Activated T-helper 1 cell treated with Interleukin-2 at 50 U/mL for 16 hours (primary cell): ENCODE data around the gene TUBA4A.
A peak's percentile ranks its signal among the peaks of the same experiment; 100 is the strongest.

ENCODE experiments used
- DNase-seq: peaks from one replicate; pipeline ENCODE4 v3.0.0-alpha.2; 2020; ENCODE audit warnings: low read depth

Gene TUBA4A

DNA sequence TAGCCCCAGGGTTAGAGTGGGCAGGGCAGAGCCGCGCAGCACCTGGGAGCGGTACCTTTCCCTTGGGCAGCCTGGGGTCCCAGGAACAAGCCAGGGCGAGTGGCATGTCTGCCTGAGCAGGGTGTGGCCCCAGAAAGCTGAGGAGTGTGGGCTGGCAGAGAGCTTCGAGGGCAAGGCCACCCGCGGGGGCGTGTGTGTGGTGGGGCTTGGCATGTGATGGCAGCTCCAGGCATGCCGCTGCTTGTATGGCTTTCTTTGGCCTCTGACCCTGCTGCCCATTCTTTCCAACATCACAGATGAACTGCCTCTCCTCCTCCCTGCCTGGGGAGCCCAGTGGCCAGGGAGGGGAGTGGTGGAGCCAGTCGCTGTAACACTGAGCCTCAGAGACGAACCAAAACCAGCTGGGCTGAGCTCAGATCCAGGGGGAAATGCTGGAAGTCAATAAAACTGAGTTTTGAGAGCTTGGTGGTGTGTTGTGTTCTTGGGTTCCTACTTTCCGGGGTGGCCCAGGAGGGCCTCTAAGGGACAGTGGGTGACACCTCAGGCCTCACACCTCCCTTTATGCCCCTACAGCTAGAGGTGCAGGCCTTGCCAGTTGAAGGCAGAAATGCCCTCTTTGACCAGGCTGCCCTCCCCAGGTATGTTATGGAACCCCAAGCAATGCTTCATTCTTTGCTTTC lies 32.9 kb upstream of the TUBA4A start:
- DNase-seq = no peak

DNA sequence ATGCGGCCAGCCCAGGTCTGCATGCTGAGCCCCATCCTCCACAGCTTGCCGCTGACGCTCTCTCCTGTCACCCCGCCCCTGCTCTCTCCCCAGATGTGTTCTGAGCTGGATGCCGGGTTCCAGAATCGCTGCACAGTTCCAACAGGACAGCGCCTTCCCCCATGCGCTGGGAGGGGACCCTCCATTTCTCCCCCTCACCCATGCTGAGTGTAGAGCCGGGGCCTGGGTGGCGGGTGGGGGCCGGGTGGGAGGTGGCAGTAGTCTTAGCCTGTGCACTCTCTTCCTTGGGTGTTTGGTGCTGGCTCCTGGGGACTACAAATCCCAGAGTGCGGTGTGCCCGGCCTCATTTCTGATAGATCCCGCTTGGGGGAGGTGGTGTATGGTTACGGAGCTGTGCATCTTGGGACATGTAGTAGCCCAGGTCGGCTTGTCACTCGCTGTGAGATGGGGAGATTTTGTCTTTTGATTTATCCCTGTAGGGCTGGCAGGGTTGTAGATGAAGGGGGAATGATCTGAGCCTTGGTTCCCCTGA lies 32.2 kb upstream of the TUBA4A start:
- DNase-seq = no peak

DNA sequence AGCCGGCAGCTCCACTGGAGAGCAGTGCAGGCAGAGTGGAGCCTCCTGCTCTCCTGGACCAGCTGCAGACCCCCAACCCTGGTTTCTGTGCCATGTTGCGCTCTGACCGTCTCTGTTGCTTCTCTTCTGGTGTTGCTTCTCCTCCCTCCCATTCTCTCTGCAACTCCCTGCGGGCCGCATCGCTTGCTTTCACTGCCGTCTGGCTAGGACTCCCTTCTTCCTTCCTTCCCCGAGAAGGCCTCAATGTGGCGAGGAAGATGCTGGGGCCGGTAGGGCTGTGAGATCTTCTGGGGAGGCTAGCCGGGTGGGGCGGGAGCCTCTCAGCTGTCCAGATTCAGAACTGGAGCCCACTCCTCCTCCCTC lies 31.6 kb upstream of the TUBA4A start:
- no peak for DNase-seq

DNA sequence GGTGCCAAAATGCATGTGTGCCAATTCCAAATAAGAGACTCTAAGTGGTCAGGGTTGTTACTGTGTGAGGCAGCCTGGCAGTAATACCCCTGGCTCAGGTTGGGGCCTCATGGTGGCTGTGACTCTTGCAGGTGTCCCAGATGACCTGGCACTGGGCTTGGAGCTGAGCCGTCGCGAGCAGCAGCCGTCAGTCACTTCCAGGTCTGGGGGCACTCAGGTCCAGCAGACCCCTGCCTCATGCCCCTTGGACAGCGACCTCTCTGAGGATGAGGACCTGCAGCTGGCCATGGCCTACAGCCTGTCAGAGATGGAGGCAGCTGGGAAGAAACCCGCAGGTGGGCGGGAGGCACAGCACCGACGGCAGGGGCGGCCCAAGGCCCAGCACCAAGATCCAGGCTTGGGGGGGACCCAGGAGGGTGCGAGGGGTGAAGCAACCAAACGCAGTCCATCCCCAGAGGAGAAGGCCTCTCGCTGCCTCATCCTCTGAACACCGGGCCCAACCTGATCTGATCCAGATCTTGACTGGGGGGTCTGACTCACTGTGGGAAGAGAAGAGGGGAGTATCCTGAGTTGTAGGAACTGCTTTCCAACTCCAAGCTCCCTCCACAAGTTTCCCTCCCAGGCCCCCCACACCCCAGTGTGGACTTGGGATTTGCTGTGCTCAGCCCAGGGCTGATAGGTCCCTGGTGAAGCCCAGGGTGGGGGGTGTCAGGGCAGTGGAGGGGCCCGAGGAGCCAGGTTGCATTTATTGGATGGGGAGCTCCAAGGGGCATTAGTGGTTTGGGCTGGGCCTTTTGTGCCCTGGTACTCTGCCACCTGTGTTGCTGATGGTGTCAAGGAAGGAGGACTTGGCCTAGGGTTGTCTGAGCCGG lies 31.0 kb upstream of the TUBA4A start:
- no peak for DNase-seq

DNA sequence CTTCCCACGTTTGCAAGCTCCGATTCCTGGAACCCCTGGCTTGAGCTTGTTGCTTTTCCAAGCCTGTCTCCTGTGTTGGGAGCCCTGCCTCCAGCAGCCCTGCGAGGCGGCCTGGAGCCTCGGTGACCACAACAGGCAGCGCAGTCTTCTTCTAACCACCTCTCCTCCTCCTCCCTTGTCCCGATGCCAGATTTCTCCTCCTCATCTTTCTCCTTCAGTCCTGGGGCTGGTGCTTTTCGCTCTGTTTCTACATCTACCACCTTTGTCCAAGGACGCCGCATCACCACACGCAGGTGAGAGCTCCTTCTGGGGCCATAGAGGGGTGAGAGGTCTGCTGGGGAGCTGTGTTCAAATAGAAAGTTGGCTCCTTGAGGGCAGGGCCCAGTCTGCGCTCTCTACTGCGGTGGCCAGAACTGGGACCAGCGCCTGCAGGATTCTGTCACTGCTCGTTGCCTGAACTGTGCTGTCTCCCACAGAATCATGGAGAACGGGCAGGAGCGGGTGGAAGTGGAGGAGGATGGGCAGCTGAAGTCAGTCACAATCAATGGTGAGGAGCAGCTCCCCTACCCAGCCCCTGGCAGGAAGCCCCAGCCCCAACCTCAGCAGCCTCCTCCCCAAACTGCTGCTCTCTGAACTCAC lies 29.3 kb upstream of the TUBA4A start:
- no peak for DNase-seq

- no peak for DNase-seq
Measured at GRCh38 chr2:219282375-219282774, 28.7 kb upstream of the TUBA4A start.

- DNase-seq = no peak
Measured at GRCh38 chr2:219281588-219281987, 27.9 kb upstream of the TUBA4A start.

DNA sequence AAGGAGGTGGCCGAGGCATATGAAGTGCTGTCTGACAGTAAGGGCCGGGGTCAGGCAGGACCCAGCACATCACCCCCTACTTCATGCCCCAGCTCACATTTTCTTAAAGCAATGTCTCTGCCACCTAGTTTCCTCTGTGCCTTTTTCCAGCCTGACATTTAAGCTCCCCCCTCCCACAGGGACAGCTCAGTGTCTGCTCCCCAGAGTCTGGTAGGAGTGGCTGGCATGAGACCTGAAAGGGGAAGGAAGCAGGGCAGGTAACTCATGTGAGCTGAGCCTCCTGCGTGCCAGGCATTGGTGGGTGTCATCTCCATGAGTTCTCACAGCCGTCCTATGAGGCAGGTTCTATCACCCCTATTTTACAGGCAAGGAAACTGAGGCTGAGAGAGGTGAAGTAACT lies 26.9 kb upstream of the TUBA4A start:
- DNase-seq = no peak

DNA sequence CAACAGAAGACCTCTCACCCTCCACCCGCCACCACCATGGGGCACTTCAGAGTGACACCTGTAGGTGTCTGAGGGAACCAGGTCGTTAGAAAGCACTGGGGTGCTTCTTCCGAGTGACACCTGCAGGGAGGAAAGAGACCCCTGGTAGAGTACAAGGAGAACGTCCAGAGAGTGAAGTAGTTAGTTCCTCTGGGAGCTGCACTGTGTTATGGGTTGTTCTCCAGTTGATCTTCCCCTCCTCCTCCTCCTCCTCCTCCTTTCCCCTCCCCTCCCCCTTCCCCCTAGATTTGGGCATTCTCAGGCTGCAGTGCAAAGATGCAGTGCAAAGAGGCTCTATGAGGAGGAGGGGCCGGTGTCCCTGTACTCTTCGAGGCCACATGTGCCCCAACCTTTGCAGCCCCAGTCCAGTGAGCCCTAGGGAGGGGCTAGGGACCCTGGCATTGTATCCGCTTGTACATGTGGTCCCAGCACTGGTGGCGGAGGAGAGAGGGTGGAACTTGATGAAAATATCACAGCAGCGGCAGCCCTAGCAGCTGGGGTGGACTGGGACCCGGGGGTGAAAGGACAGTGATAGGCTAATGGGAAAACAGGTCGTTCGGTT lies 26.3 kb upstream of the TUBA4A start:
- DNase-seq = no peak

GRCh38 chr2:219279151-219279915 lies 25.6 kb upstream of the TUBA4A start, which contains the start of gene DNAJB2:
DNAJB2 (plus strand) TSS chr2:219279366; CDS start chr2:219279834, 468 bp downstream.
- DNase-seq = peak; percentile 99

GRCh38 chr2:219278655-219279150 lies 25.0 kb upstream of the TUBA4A start:
- no peak for DNase-seq

- DNase-seq = peak; percentile 57
Measured at GRCh38 chr2:219277703-219278654, 24.3 kb upstream of the TUBA4A start.

DNA sequence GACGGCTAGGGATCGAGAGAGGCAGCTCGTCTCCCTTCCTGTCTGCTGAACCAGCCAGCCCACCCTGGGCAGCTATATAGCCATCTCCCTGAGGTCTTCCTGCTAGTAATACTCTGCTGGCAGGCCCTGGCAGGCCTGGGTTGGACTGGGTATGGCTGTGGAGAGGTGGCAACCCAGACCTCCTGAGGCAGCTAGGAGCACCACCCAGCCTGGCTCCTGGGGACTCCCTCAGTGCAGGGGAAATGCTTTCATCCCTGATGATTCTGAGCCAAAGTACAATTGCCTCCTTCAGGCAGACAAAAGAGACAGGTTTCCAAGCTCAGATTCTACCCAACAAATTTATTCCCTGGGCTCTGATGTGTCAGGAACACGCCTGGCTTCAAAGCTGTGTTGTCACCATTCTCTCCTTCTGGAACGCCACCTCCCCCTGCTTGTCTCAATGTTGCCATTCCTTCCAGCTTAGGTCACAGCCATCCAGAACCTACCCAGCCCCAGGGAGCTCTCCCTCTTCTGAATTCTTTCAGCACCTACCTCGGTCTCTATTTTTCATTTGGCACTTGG lies 20.7 kb upstream of the TUBA4A start:
- DNase-seq = no peak

DNA sequence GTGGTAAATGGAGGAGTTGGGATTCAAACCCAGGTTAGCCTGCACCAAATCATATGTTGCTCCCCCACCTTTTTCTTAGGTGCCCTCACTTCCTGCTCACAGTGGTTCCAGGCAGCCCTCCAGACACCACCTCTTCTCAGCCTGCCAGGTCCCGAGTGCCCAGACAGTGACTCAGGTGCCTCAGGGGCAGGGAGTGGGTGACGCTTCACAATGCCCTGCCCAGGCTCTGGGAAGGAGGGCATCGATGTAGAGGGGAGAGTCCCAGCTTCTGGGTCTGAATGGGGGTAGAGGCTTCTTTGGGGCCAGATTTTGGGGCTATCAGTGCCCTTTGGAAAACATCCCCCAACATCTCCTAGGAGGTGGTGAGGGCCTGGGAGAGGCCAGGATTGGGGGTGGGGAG lies 20.2 kb upstream of the TUBA4A start:
- no peak for DNase-seq

GRCh38 chr2:219272995-219273394 lies 19.3 kb upstream of the TUBA4A start:
- no peak for DNase-seq

DNA sequence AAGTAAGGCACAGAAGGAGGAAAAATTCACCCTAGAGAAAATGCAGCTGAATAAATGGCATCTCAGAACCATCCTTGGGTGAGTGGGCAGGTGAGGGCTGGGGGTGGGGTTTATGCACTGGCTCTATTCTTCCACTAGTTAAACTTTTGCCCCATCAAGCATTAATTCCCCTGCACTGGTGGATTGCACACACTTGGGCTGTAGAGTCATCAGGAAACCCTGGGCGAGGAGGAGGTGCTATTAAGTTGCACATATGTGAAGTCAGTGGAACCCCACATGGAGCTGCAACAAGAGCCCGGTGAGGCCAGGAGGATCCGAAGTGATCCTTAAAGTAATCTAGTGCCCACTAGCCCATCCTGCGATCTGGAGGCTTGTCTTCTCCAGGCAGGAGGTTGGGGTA lies 18.6 kb upstream of the TUBA4A start:
- DNase-seq = no peak

- DNase-seq = no peak
Measured at GRCh38 chr2:219271021-219271420, 17.3 kb upstream of the TUBA4A start.

- no peak for DNase-seq
Measured at GRCh38 chr2:219270055-219270372, 16.3 kb upstream of the TUBA4A start.

GRCh38 chr2:219269362-219270054 lies 15.8 kb upstream of the TUBA4A start:
- no peak for DNase-seq
